Activated T-helper 9 cell treated with anti-CD3 and anti-CD28 coated beads, Interleukin-2, amount 50 U/mL, for 16 hours (primary cell): ENCODE measurements around the gene A1BG.
"Not testable (repeated sequence)": the region's sequence is repeated elsewhere in the genome, so short reads cannot be mapped to it uniquely, and the experiment has no call there.

ENCODE experiments used
- DNase-seq: peaks from one replicate; pipeline ENCODE4 v3.0.0-alpha.2; 2020; ENCODE audit warnings: low read depth

Gene A1BG

DNA sequence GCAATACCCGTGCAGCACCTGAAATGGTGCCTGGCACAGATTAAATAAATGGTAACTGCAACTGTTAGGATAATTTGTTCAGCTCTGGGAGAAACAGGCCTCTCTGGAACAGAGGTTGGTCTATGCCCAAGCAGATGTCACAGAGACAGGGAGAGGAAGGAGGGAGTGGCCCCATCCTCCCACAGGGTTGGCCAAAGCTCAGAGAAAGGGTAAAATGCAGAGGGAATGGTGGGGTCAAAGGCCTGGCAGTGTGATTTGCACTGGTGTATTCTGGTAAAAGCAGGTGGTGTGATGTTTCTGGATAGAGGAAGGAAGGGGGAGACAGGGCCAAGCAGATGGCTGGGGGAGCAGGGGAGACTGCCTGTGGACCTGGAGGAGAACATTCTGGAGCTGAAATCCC, 17.1 kb downstream of the A1BG start:
- no peak for DNase-seq

DNA sequence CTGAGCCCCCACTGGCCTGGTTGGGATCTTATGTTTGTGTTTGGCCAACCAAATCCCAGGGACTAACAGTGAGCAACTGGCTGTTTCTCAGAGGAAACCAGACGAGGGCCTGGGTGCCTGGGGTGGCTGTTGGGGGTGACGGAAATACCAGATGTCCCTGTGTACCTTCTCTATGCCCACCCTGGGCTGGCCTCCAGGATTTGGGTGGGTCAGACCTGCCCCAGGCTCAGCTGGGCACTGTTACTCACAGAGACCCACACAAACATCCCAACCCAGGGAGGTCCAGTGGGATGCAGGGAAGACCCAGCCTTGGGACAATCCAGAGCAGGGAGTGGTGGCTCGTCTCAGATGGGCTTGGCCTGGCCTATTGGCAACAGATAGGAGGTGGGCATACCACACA, 17.7 kb downstream of the A1BG start:
- DNase-seq, result no peak

DNA sequence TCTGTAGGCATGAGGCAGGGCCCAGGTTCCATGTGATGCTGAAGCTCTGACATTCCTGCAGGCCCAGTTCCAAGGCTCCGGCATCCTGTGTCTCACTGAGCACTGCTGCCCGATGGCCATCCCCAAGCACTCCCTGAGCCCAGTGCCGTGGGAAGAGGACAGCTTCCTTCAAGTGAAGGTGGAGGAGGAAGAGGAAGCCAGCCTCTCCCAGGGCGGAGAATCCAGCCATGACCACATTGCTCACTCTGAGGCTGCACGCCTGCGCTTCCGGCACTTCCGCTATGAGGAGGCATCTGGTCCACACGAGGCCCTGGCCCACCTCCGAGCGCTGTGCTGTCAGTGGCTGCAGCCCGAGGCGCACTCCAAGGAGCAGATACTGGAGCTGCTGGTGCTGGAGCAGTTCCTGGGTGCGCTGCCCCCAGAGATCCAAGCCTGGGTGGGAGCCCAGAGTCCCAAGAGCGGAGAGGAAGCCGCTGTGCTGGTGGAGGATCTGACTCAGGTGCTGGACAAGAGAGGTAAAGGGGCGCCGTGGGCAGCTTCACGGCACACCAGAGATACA, 18.5 kb downstream of the A1BG start:
- no peak for DNase-seq

- no peak for DNase-seq
Measured at GRCh38 chr19:58332697-58333096, 20.6 kb downstream of the A1BG start.

- no peak for DNase-seq
Measured at GRCh38 chr19:58330458-58330857, 22.8 kb downstream of the A1BG start.

DNA sequence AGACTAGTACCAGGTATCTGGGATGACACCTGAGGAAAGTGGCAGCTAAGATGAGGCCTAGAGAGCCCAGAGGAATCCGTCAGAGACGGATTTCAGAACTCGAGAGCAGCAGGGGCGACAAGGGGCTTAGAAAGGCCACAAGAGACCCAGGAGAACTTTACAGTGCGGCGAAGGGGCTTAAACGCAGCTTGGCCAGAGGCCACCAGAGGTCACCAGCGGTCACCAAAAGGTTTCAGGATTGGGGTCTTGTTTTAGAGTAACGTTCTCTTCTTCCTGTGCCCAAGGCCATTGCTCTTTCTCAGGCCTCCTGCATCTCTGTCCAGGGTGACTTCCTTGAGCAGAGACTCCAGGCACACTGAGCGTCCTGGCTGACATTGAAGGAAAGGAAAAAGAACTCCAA, 24.3 kb downstream of the A1BG start:
- no peak for DNase-seq

- peak; percentile 81 for DNase-seq
Measured at GRCh38 chr19:58326914-58327726, 26.2 kb downstream of the A1BG start, which contains the start of gene ZSCAN22. ZSCAN22 (plus strand) TSS chr19:58326994; CDS start chr19:58334803, 7,809 bp downstream.

GRCh38 chr19:58326501-58326913, 26.8 kb downstream of the A1BG start:
- DNase-seq, result no peak

DNA sequence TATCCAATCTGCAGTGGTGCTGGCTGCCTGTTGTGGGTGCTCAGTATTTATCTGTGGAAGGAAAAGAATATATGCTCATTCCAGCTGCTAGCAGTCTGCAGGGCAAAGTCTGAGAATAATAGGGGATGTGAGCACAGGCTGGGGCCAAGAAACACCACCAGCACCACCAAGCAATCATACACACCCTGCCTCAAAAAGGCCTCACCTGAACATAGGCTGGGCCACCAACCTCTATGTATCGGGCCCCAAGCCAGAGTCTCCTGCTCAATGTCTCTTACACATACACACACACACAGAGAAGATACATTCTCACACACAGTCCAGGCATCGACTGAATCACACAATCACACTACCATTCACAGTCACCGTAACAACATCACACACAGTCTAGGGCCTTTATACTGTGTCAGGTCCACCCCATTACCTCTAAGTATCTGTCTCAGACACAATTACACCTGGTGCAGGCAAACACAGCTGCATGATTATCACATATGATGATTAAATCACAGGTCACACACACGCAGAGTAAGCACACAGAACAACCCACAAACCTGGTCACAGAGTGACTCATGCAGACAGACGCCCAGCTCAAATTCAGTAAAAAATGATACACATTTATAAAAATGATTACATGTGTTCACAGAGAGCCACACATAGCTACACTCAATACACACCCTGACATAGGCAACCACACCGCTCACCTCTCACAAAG, 27.8 kb downstream of the A1BG start:
- DNase-seq, result no peak

- DNase-seq, result no peak
Measured at GRCh38 chr19:58319241-58319640, 34.1 kb downstream of the A1BG start.

- no peak for DNase-seq
Measured at GRCh38 chr19:58318297-58318696, 35.0 kb downstream of the A1BG start.

GRCh38 chr19:58317476-58318072, 35.7 kb downstream of the A1BG start:
- DNase-seq, result no peak

DNA sequence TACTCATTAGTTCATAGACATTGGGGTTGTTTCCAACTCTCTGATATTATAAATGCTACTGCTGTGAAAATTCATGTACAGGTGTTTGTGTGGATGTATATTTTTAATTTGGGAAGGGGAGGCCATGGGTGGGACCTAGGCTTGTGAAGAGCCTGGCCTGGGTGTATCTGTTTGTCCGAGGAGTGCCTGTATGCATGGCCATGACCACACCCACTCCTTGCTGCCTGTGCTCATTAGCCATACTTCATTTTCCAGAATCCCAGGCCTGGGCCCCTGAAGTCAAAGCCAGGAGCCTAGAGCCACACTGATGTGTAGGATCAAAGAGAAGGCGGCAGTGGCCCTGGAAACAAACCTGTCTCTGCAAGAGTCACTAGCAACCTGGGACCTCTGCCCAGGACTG, 37.7 kb downstream of the A1BG start:
- DNase-seq, result no peak

GRCh38 chr19:58311345-58311865, 41.9 kb downstream of the A1BG start:
- no peak for DNase-seq

DNA sequence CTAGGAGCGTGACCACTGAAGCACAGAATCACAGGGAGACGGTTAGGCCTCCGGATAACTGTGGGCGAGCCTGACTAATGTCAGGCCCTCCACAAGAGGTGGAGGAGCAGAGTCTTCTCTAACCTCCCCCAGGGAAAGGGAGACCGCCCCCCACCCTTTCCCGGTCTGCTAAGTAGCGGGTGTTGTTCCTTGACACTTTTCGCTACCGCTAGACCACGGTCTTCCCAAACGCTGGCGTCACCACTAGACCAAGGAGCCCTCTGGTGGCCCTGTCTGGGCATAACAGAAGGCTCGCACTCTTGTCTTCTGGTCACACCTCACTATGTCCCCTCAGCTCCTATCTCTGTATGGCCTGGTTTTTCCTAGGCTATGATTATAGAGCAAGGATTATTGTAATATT, 42.6 kb downstream of the A1BG start:
- not testable (repeated sequence) for DNase-seq

- DNase-seq, result no peak
Measured at GRCh38 chr19:58307736-58308135, 45.6 kb downstream of the A1BG start.

DNA sequence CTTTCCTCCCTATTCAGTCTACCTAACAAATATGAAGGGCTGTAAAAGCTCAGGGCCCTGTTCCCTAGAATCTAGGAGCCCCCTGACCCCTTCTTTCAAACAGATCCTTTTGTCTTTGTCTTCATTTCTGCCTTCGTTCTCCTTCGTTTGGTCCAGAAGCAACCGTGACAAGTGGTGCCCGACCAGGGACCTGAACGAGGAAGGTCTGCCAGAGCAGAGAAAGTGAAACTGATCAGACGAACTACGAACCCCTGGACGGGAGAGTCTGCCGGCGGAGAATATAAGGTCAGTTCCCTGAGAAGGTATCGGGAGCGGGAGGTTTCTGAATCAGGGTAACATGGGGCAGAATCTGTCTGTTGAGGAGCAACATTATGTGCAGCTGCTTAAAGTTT, 47.4 kb downstream of the A1BG start:
- DNase-seq, result no peak

DNA sequence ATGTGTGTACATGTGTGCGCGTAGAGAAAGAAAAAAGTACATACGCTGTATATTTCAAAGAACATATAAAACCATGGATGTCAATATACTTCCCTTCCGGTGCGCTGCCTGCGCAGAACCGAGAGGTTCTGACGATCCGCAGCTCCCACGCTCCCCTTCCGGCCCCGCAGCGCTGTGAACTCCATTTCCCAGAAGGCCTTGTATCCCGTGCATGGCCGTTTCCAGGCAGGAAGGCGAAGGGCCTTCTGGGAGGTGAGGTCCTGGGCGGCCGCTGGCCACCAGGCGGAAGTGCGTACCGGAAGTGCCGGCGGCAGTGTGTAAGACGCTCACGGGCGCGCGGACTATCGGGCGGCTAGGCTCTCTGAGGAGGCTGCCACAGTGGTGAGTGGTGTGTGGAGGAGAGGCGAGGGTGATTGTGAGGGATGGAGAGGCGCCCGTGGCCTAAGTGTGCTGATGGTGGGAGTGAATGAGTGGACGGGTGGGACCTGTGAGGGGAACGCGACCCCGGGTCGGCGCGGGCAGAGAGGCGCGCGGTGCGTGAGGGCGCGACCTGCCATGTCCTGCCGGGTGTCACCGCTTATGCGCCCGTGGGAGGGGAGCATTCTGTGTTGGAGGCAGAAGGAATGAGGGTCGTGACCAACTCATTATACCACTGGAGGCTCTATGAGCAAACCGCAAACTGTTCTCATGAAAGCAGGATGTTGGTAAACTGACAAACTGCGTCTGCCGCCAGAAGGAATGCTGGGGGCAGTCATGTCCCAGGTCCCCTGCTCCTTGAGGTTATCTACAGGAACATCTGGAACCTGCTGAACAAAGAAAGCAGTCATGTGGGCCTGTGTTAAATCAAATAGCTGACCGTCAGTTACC, 48.0 kb downstream of the A1BG start, which contains the start of gene ERVK3-1:
TSS of gene ERVK3-1 (plus strand) at position 313 of the 867 bp plus-strand sequence. CDS start 6,792 bp downstream, outside the sequence.
- DNase-seq, result peak; percentile 90

DNA sequence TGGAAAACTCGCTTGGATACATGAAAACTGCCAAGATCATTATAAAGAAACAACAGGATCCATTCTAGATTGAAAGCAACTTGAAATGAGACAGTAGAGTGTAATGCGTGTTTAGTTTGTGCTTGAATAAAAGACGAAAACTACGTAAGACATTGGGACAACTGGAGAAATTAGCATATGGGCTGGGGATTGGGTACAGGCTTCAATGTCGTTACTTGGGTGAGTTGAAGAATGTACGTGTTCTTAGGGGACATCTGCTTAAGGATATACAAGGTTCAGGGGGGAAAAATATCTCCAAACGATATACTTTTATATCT, 48.6 kb downstream of the A1BG start:
- no peak for DNase-seq

GRCh38 chr19:58304255-58304654, 49.0 kb downstream of the A1BG start:
- no peak for DNase-seq

GRCh38 chr19:58300620-58301019, 52.7 kb downstream of the A1BG start:
- no peak for DNase-seq

DNA sequence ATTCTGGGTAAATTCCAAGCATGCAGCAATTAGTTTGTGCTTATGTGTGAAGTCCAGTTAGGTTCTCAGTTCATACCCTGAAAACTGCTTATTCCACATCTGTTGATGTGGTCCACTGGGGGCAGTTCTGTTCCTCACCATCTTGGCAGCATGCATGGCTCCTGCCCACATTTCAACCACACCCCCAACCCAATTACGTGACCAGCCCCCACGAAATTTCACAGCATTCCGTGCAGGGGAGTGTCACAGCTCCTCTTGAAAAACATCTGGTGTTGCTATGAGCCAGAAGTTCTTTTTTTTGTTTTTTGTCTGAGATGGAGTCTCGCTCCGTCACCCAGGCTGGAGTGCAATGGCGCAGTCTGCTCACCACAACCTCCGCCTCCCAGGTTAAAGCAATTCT, 57.2 kb downstream of the A1BG start:
- no peak for DNase-seq
